ENCODE results near the gene MAN1A2. TPM values are rescaled to one million over a fixed set of nuclear protein-coding genes. Genes with fewer than 3 reads are reported as not detected.

Gene MAN1A2
- total and polyA plus RNA-seq, 4 donors = 6.4 to 56.3 (median 25.3) TPM

DNA sequence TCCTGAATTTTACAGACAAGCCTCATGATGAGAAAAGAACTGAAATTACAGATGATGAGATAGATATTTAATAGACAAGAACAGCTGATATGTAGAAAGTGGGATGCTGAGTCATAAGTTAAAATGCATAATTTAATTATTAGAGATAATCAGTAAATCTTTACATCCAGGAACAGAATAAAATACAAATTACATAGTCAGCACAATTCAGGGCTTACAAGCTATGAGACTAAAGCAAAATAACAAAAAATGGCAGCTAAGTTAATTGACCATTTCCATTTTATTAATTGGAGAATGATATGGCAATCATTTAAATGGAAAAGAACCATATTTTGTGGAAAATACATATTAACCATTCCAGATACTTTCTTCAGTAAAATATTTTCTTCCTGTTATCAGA is 40.2 kb upstream of the MAN1A2 start:
- Histone ChIP-seq H3K9ac (ENCODE audit: insufficient read depth in 1 of 2, low read length in 2 of 2) (no peak overlapping the region), H3K36me3 (ENCODE audit: control insufficient read depth in 4 of 4, insufficient read depth in 4 of 4, low read length in 4 of 4) (no peaks in the 10 kb centered on the region), H3K9me3 (ENCODE audit: control insufficient read depth in 4 of 4, insufficient read depth in 3 of 4, low read length in 3 of 4) (peaks cover 0 to 2% (median 0%) of the 10 kb centered on the region in 4 donors), H3K27me3 (ENCODE audit: control insufficient read depth in 3 of 3, insufficient read depth in 3 of 3, low read length in 2 of 3) (peaks cover 4 to 8% (median 5%) of the 10 kb centered on the region in 3 donors), H3K4me1 (ENCODE audit: control insufficient read depth in 5 of 5, insufficient read depth in 5 of 5, low read length in 5 of 5) (peaks cover 0 to 9% (median 4%) of the 10 kb centered on the region in 5 donors), H3K27ac (ENCODE audit: low read depth in 1 of 2, low read length in 1 of 2) (no peak overlapping the region), H3K4me3 (no peak overlapping the region)
- DNase-seq (no peak), ATAC-seq (ENCODE audit: insufficient read depth, low FRiP score) (no peak)
- TF ChIP-seq, protein P1, sequence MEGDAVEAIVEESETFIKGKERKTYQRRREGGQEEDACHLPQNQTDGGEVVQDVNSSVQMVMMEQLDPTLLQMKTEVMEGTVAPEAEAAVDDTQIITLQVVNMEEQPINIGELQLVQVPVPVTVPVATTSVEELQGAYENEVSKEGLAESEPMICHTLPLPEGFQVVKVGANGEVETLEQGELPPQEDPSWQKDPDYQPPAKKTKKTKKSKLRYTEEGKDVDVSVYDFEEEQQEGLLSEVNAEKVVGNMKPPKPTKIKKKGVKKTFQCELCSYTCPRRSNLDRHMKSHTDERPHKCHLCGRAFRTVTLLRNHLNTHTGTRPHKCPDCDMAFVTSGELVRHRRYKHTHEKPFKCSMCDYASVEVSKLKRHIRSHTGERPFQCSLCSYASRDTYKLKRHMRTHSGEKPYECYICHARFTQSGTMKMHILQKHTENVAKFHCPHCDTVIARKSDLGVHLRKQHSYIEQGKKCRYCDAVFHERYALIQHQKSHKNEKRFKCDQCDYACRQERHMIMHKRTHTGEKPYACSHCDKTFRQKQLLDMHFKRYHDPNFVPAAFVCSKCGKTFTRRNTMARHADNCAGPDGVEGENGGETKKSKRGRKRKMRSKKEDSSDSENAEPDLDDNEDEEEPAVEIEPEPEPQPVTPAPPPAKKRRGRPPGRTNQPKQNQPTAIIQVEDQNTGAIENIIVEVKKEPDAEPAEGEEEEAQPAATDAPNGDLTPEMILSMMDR (IDR thresholded peaks at IDR 0.05; ENCODE audit: control extremely low read depth, extremely low read depth) = no peak

DNA sequence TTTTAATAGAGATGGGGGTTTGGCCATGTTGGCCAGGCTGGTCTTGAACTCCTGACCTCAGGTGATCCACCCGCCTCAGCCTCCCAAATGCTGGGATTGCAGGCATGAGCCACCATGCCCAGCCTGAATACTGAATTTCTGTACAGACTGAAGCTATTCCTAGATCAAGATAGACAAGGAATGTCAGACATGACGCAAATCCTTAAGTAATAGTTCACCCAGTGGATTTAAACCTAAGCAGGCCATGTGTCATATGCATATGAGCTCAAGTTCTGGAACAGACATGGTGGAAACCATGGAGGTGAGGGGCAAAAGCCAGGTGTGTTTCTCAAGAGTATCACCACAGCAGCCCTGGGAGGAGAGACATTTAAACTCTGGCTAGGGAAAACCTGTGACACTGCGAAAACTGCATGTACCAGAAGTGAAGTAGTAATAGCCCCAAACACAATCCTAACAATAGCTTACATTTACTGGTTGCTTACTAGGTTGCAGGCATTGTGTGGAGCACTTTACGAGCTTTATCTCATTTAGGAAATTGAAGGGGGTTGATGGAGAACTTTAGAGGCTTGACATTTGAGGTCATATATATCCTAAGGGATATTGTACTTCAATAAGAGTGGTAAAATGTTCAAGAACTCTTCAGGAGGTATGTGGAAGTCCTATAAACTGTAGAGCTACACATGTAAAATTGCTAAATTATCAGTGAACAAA is 31.7 kb upstream of the MAN1A2 start:
- WGBS, 2 donors = 93 to 96% methylated on average over 4 of the region's 4 CpGs
- Histone ChIP-seq H3K27ac (ENCODE audit: low read depth in 1 of 2, low read length in 1 of 2) (no peak overlapping the region), H3K4me1 (ENCODE audit: control insufficient read depth in 5 of 5, insufficient read depth in 5 of 5, low read length in 5 of 5) (peaks cover 0 to 4% (median 2%) of the 10 kb centered on the region in 5 donors), H3K27me3 (ENCODE audit: control insufficient read depth in 3 of 3, insufficient read depth in 3 of 3, low read length in 2 of 3) (no peaks in the 10 kb centered on the region), H3K36me3 (ENCODE audit: control insufficient read depth in 4 of 4, insufficient read depth in 4 of 4, low read length in 4 of 4) (no peaks in the 10 kb centered on the region), H3K9ac (ENCODE audit: insufficient read depth in 1 of 2, low read length in 2 of 2) (no peak overlapping the region), H3K4me3 (no peak overlapping the region), H3K9me3 (ENCODE audit: control insufficient read depth in 4 of 4, insufficient read depth in 3 of 4, low read length in 3 of 4) (no peaks in the 10 kb centered on the region)
- TF ChIP-seq, protein P1 (IDR thresholded peaks at IDR 0.05; ENCODE audit: control extremely low read depth, extremely low read depth) = no peak
- ATAC-seq (ENCODE audit: insufficient read depth, low FRiP score) (no peak), DNase-seq (no peak)

DNA sequence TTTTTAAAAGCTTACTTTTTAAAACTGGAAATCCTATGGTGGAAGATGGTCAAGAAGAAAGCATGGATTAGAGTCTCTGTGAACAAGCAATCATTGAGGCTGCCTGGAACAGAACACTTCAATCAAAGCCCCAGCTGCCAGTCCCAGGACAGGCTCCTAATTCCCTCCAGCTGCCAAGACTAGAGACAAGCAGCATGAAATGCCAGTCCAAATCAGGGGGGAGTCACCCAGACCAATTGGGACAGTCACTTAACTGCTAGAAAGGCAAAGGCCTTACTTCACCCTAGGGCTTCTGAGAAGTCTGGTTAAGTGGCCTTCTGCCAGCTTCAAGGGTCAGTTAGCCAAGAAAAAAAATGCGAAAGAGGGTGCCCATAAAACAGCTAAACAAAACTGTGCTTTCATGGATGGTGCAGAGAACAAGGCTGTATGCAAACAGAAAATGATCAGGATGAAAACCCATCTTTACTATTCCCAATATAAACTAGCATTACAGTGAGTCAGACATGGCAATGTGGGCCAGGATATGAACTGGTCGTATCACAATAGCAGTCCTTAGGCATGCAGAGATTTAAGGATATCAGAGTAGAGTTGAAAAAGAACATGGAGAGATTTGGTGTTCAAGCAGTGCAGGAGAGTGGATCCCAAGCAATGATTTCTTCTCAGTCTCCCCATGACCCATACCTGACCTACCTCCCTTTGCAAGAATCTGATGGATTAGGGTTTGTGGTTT is 31.0 kb upstream of the MAN1A2 start:
- H3K36me3 ChIP-seq (ENCODE audit: control insufficient read depth in 4 of 4, insufficient read depth in 4 of 4, low read length in 4 of 4) = no peaks in the 10 kb centered on the region
- ATAC-seq (ENCODE audit: insufficient read depth, low FRiP score) (no peak), DNase-seq (no peak)
- no peaks in the 10 kb centered on the region for H3K9me3 ChIP-seq (ENCODE audit: control insufficient read depth in 4 of 4, insufficient read depth in 3 of 4, low read length in 3 of 4)
- 46% methylated on average over 2 of the region's 2 CpGs for WGBS, 2 donors
- TF ChIP-seq, protein P1 (IDR thresholded peaks at IDR 0.05; ENCODE audit: control extremely low read depth, extremely low read depth) = no peak
- no peak overlapping the region for H3K9ac ChIP-seq (ENCODE audit: insufficient read depth in 1 of 2, low read length in 2 of 2)
- H3K4me3 ChIP-seq = no peak overlapping the region
- no peaks in the 10 kb centered on the region for H3K27me3 ChIP-seq (ENCODE audit: control insufficient read depth in 3 of 3, insufficient read depth in 3 of 3, low read length in 2 of 3)
- no peak overlapping the region for H3K27ac ChIP-seq (ENCODE audit: low read depth in 1 of 2, low read length in 1 of 2)
- peaks cover 0 to 4% (median 2%) of the 10 kb centered on the region in 5 donors for H3K4me1 ChIP-seq (ENCODE audit: control insufficient read depth in 5 of 5, insufficient read depth in 5 of 5, low read length in 5 of 5)

Data from lung (tissue), 12 donors.